Hematopoietic multipotent progenitor cell treated with erythropoietin and hydrocortisone succinate and interleukin-3 and kit ligand, for 6 days (in vitro differentiated cells): ENCODE data around the gene CD177.
"Not testable (repeated sequence)": the region's sequence is repeated elsewhere in the genome, so short reads cannot be mapped to it uniquely, and the experiment has no call there.

ENCODE experiments used
- DNase-seq: peaks from one replicate; pipeline ENCODE4 v3.0.0-alpha.2; 2015

Gene CD177

GRCh38 chr19:43332058-43332922 lies 21.2 kb upstream of the CD177 start:
- no peak for DNase-seq

GRCh38 chr19:43336508-43336907 lies 17.0 kb upstream of the CD177 start:
- DNase-seq = not testable (repeated sequence)

GRCh38 chr19:43337737-43338136 lies 15.7 kb upstream of the CD177 start:
- no peak for DNase-seq

- no peak for DNase-seq
Measured at GRCh38 chr19:43338530-43338929, 15.0 kb upstream of the CD177 start.

GRCh38 chr19:43339243-43339930 lies 14.1 kb upstream of the CD177 start:
- DNase-seq = not testable (repeated sequence)

GRCh38 chr19:43340101-43340500 lies 13.4 kb upstream of the CD177 start:
- DNase-seq = not testable (repeated sequence)

GRCh38 chr19:43341098-43341497 lies 12.4 kb upstream of the CD177 start:
- DNase-seq = not testable (repeated sequence)

GRCh38 chr19:43342104-43342503 lies 11.4 kb upstream of the CD177 start:
- peak; percentile 30 for DNase-seq

GRCh38 chr19:43344347-43344925 lies 9.1 kb upstream of the CD177 start:
- peak; percentile 8 for DNase-seq

GRCh38 chr19:43349813-43350212 lies 3.7 kb upstream of the CD177 start:
- DNase-seq = not testable (repeated sequence)

- DNase-seq = peak; percentile 10
Measured at GRCh38 chr19:43351998-43352746, 1.3 kb upstream of the CD177 start.

- no peak for DNase-seq
Measured at GRCh38 chr19:43354305-43354627, 780 bp downstream of the CD177 start.

- DNase-seq = not testable (repeated sequence)
Measured at GRCh38 chr19:43356749-43357148, 3.3 kb downstream of the CD177 start.

- no peak for DNase-seq
Measured at GRCh38 chr19:43362179-43362578, 8.7 kb downstream of the CD177 start.

GRCh38 chr19:43362745-43363144 lies 9.3 kb downstream of the CD177 start:
- no peak for DNase-seq

GRCh38 chr19:43365677-43366076 lies 12.2 kb downstream of the CD177 start:
- not testable (repeated sequence) for DNase-seq

GRCh38 chr19:43367822-43368221 lies 14.3 kb downstream of the CD177 start:
- no peak for DNase-seq

- DNase-seq = not testable (repeated sequence)
Measured at GRCh38 chr19:43368897-43369296, 15.4 kb downstream of the CD177 start.

GRCh38 chr19:43371909-43372308 lies 18.4 kb downstream of the CD177 start:
- DNase-seq = no peak

GRCh38 chr19:43372462-43372861 lies 19.0 kb downstream of the CD177 start:
- DNase-seq = peak; percentile 6

GRCh38 chr19:43377624-43378023 lies 24.1 kb downstream of the CD177 start:
- DNase-seq = not testable (repeated sequence)

- DNase-seq = no peak
Measured at GRCh38 chr19:43380008-43380407, 26.5 kb downstream of the CD177 start.

GRCh38 chr19:43380771-43381386 lies 27.4 kb downstream of the CD177 start:
- DNase-seq = no peak
